Activated T-helper 1 cell treated with anti-CD3 and anti-CD28 coated beads, Interleukin-12 subunit alpha, Interleukin-12 subunit beta, Interleukin-2, Interleukin-4 antibody, amounts not matched to agents 30 ng/mL and 10 ng/mL and 1 ng/mL, durations not matched to agents 14 hours and 24 hours and 36 hours (primary cell): Measurements from ENCODE around the gene GALNT7. TPM values are rescaled to one million over a fixed set of nuclear protein-coding genes. Genes with fewer than 3 reads are reported as not detected.

Experiments used
- DNase-seq: peaks from one replicate; pipeline ENCODE4 v3.0.0; 2021; ENCODE audit warnings: low spot score
- H3K27ac Mint-ChIP-seq: one replicate; pipeline ENCODE4 v1.8.0; 2021; ENCODE audit warnings: mild to moderate bottlenecking, mixed read lengths
- H3K27me3 Mint-ChIP-seq: one replicate; pipeline ENCODE4 v1.8.0; 2022; ENCODE audit warnings: mild to moderate bottlenecking, moderate library complexity, mixed read lengths; ENCODE audit not compliant: insufficient read depth
- H3K36me3 Mint-ChIP-seq: one replicate; pipeline ENCODE4 v1.8.0; 2021; ENCODE audit warnings: low read depth, mixed read lengths
- H3K4me1 Mint-ChIP-seq: one replicate; pipeline ENCODE4 v1.8.0; 2021; ENCODE audit warnings: low read depth, mixed read lengths
- H3K4me3 Mint-ChIP-seq: one replicate; pipeline ENCODE4 v1.8.0; 2021; ENCODE audit warnings: mild to moderate bottlenecking, moderate library complexity, mixed read lengths
- H3K9me3 Mint-ChIP-seq: one replicate; pipeline ENCODE4 v1.8.0; 2021; ENCODE audit warnings: mixed read lengths
- intact Hi-C: fragments of 100-400 bp; cut with micrococcal nuclease; formaldehyde crosslinking; loops from one replicate; pipeline ENCODE4 v1.15.1; 2024
- total RNA-seq: library from RNA; stranded (reverse); gene quantifications from 2 replicates; pipeline ENCODE4 v1.2.3, GENCODE V29; 2022

GALNT7 gene
- total RNA-seq, 1 donor from 2014 or later = 30.5 TPM

GRCh38 chr4:173188648-173189047 is 20.0 kb downstream of the GALNT7 start:
- H3K9me3 Mint-ChIP-seq = no peaks in the 10 kb centered on the region
- peaks cover 42% of the 10 kb centered on the region for H3K4me1 Mint-ChIP-seq
- intact Hi-C loops = no loop called here
- peaks cover 2% of the 10 kb centered on the region for H3K27me3 Mint-ChIP-seq
- DNase-seq = no peak
- no peaks in the 10 kb centered on the region for H3K36me3 Mint-ChIP-seq
- no peak overlapping the region for H3K27ac Mint-ChIP-seq
- H3K4me3 Mint-ChIP-seq = no peak overlapping the region

GRCh38 chr4:173189117-173189693 is 20.6 kb downstream of the GALNT7 start:
- intact Hi-C loops = no loop called here
- Mint-ChIP-seq H3K9me3 (no peaks in the 10 kb centered on the region), H3K27me3 (peaks cover 2% of the 10 kb centered on the region), H3K36me3 (no peaks in the 10 kb centered on the region), H3K4me1 (peaks cover 42% of the 10 kb centered on the region), H3K4me3 (no peak overlapping the region), H3K27ac (no peak overlapping the region)
- DNase-seq = no peak

- intact Hi-C loops = loop anchor here (2.0 kb wide), 1 partner anchor 23 kb away; the partner anchor contains the start of gene GALNT7
- Mint-ChIP-seq H3K36me3 (no peaks in the 10 kb centered on the region), H3K27ac (peak overlapping the region; percentile 63), H3K4me3 (no peak overlapping the region), H3K27me3 (peaks cover 2% of the 10 kb centered on the region), H3K9me3 (no peaks in the 10 kb centered on the region), H3K4me1 (peaks cover 30% of the 10 kb centered on the region)
- DNase-seq = no peak
Observed at GRCh38 chr4:173191623-173192041, 23.0 kb downstream of the GALNT7 start.

DNA sequence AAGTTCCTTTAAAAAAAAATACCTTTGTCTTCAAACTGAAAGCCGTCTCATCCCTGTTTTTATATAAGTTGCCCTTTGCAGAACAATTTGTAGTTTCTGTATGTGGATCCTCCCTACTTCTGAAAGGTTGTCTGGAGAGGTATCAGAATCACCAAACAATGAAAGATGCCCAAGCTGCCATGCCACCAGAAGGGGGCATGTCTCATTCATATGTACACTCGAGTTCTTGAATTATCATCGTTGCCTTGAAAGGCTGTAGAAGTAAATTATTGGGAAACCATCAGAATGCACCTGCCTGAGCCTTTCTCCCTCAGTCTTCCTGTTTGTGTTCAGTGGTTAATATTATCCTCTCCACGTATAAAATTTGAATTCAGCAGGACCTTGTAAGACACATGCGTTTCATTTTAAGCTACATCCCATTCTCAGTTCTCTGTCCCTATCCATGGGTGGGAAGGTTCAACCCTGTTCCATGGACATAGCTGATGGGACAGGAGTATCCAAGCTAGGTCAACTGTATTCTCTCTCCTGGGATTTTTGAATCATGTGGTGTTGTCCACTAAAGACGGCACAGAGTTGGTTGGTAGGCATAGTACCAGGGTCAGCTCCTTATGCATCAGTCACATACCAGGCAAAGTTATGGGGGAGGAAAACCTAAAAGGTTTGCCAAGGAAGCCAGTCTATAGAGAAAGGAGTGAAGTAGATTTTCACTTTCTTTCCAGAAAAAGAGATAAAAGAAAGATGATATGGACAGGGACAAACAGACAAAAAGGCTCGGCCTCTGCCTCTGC is 24.0 kb downstream of the GALNT7 start:
- intact Hi-C loops = no loop called here
- Mint-ChIP-seq H3K4me3 (no peak overlapping the region), H3K36me3 (no peaks in the 10 kb centered on the region), H3K27ac (no peak overlapping the region), H3K4me1 (peaks cover 30% of the 10 kb centered on the region), H3K9me3 (no peaks in the 10 kb centered on the region), H3K27me3 (peaks cover 2% of the 10 kb centered on the region)
- no peak for DNase-seq

- H3K4me3 Mint-ChIP-seq = no peak overlapping the region
- no peaks in the 10 kb centered on the region for H3K36me3 Mint-ChIP-seq
- peaks cover 30% of the 10 kb centered on the region for H3K4me1 Mint-ChIP-seq
- H3K27me3 Mint-ChIP-seq = peaks cover 2% of the 10 kb centered on the region
- intact Hi-C loops = no loop called here
- H3K27ac Mint-ChIP-seq = no peak overlapping the region
- no peak for DNase-seq
- H3K9me3 Mint-ChIP-seq = no peaks in the 10 kb centered on the region
Observed at GRCh38 chr4:173194157-173194556, 25.5 kb downstream of the GALNT7 start.

- Mint-ChIP-seq H3K27me3 (peaks cover 2% of the 10 kb centered on the region), H3K9me3 (no peaks in the 10 kb centered on the region), H3K36me3 (no peaks in the 10 kb centered on the region), H3K4me3 (no peak overlapping the region), H3K4me1 (peaks cover 27% of the 10 kb centered on the region), H3K27ac (no peak overlapping the region)
- intact Hi-C loops = no loop called here
- DNase-seq = no peak
Observed at GRCh38 chr4:173195109-173195508, 26.5 kb downstream of the GALNT7 start.

DNA sequence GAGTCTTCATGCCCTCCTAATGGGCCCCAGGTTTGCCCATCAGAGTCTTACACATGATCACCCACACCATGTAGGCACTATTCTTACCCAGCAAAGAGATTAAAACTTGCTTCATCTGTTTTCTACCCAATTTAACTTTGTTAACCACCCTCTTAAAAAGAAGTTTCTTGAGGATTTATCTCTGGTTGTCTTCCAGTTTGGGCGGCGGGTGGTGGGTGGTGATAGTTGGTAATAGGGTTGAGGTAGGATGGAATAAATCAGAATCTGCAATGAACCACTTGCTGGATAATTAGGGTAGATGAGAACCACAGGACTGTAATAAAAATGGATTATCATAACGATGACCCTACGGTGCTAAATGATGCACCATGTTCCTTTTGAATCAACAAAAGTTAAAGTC is 30.9 kb downstream of the GALNT7 start:
- no peaks in the 10 kb centered on the region for H3K4me1 Mint-ChIP-seq
- intact Hi-C loops = no loop called here

GRCh38 chr4:173200103-173200884 is 31.7 kb downstream of the GALNT7 start:
- peaks cover 9% of the 10 kb centered on the region for H3K9me3 Mint-ChIP-seq

More for the DNA sequence above, 30.9 kb downstream of the GALNT7 start:
- Mint-ChIP-seq H3K36me3 (peaks cover 4% of the 10 kb centered on the region), H3K9me3 (peaks cover 7% of the 10 kb centered on the region), H3K27ac (no peak overlapping the region), H3K27me3 (no peaks in the 10 kb centered on the region), H3K4me3 (no peak overlapping the region)
- no peak for DNase-seq

DNA sequence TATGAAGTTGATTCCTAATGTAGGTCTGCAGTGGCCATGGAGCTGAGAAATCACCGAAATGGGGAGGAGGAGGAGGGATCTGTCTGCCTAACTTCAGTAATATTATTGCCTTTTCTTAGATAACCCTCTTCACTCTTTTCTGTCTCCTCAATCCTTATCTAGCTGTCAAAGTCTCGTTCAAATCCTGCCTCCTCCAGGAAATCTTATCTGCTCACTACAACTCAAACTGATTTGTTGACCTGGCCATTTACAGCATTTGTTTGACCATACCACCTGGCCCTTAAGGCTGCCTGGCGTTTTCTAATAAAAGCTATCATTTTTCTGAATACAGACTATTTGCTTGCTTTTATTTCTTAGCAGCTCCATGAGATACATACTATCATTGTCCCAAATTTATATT is 33.8 kb downstream of the GALNT7 start:
- no peak overlapping the region for H3K4me3 Mint-ChIP-seq
- intact Hi-C loops = no loop called here
- peaks cover 7% of the 10 kb centered on the region for H3K36me3 Mint-ChIP-seq
- H3K27ac Mint-ChIP-seq = no peak overlapping the region
- H3K9me3 Mint-ChIP-seq = peaks cover 9% of the 10 kb centered on the region
- no peaks in the 10 kb centered on the region for H3K27me3 Mint-ChIP-seq
- no peaks in the 10 kb centered on the region for H3K4me1 Mint-ChIP-seq
- no peak for DNase-seq

More at GRCh38 chr4:173200103-173200884, 31.7 kb downstream of the GALNT7 start:
- H3K27ac Mint-ChIP-seq = no peak overlapping the region
- DNase-seq = no peak
- H3K4me1 Mint-ChIP-seq = no peaks in the 10 kb centered on the region
- no peak overlapping the region for H3K4me3 Mint-ChIP-seq
- intact Hi-C loops = no loop called here
- H3K36me3 Mint-ChIP-seq = peaks cover 4% of the 10 kb centered on the region
- H3K27me3 Mint-ChIP-seq = no peaks in the 10 kb centered on the region

- intact Hi-C loops = no loop called here
- no peaks in the 10 kb centered on the region for H3K4me1 Mint-ChIP-seq
- H3K27ac Mint-ChIP-seq = no peak overlapping the region
- H3K27me3 Mint-ChIP-seq = no peaks in the 10 kb centered on the region
- no peak for DNase-seq
- H3K36me3 Mint-ChIP-seq = peaks cover 7% of the 10 kb centered on the region
- H3K4me3 Mint-ChIP-seq = no peak overlapping the region
- H3K9me3 Mint-ChIP-seq = peaks cover 9% of the 10 kb centered on the region
Observed at GRCh38 chr4:173205656-173206055, 37.0 kb downstream of the GALNT7 start.

- Mint-ChIP-seq H3K27me3 (no peaks in the 10 kb centered on the region), H3K36me3 (peaks cover 7% of the 10 kb centered on the region)
Observed at GRCh38 chr4:173208420-173208819, 39.8 kb downstream of the GALNT7 start.

GRCh38 chr4:173211222-173211621 is 42.6 kb downstream of the GALNT7 start:
- Mint-ChIP-seq H3K27me3 (no peaks in the 10 kb centered on the region), H3K4me1 (peaks cover 7% of the 10 kb centered on the region), H3K4me3 (no peak overlapping the region), H3K9me3 (no peaks in the 10 kb centered on the region), H3K27ac (no peak overlapping the region), H3K36me3 (peaks cover 2% of the 10 kb centered on the region)
- DNase-seq = no peak
- intact Hi-C loops = no loop called here

More at GRCh38 chr4:173208420-173208819, 39.8 kb downstream of the GALNT7 start:
- H3K9me3 Mint-ChIP-seq = peaks cover 9% of the 10 kb centered on the region
- H3K4me3 Mint-ChIP-seq = no peak overlapping the region
- no peak for DNase-seq
- no peak overlapping the region for H3K27ac Mint-ChIP-seq
- intact Hi-C loops = no loop called here
- H3K4me1 Mint-ChIP-seq = peaks cover 7% of the 10 kb centered on the region

- Mint-ChIP-seq H3K9me3 (no peaks in the 10 kb centered on the region), H3K4me3 (no peak overlapping the region), H3K36me3 (peaks cover 2% of the 10 kb centered on the region), H3K27me3 (no peaks in the 10 kb centered on the region), H3K27ac (no peak overlapping the region), H3K4me1 (peaks cover 7% of the 10 kb centered on the region)
- no peak for DNase-seq
- intact Hi-C loops = no loop called here
Observed at GRCh38 chr4:173211838-173212237, 43.2 kb downstream of the GALNT7 start.
